Neural progenitor cell (in vitro differentiated cells): ENCODE results near the gene S1PR4. TPM values are rescaled to one million over a fixed set of nuclear protein-coding genes. Genes with fewer than 3 reads are reported as not detected.

Experiments
- DNase-seq: peaks from one replicate; pipeline ENCODE4 v3.0.0-alpha.2; 2016; ENCODE audit warnings: low spot score
- H2AFZ ChIP-seq: fragments of 200-600 bp; sonication (generic); replicated peaks from 2 replicates; pipeline ENCODE4 v1.6.1; 2016; ENCODE audit warnings: antibody characterized with exemption
- H3F3A ChIP-seq: fragments of 200-600 bp; sonication (generic); 2 replicates; pipeline ENCODE4 v1.6.1; 2016; ENCODE audit warnings: antibody characterized with exemption, low read depth
- H3K27ac ChIP-seq: fragments of 200-600 bp; sonication (generic); 2 replicates; pipeline ENCODE4 v1.5.1; 2016; ENCODE audit warnings: mild to moderate bottlenecking
- H3K27me3 ChIP-seq: fragments of 200-600 bp; sonication (generic); 2 replicates; pipeline ENCODE4 v1.6.1; 2016; ENCODE audit warnings: mild to moderate bottlenecking, moderate library complexity
- H3K36me3 ChIP-seq: fragments of 200-600 bp; sonication (generic); 2 replicates; pipeline ENCODE4 v1.5.1; 2016
- H3K4me1 ChIP-seq: fragments of 200-600 bp; sonication (generic); 2 replicates; pipeline ENCODE4 v1.6.1; 2016; ENCODE audit warnings: mixed run types
- H3K4me2 ChIP-seq: fragments of 200-600 bp; sonication (generic); 2 replicates; pipeline ENCODE4 v1.6.1; 2016
- H3K4me3 ChIP-seq: fragments of 200-600 bp; sonication (generic); 2 replicates; pipeline ENCODE4 v1.5.1; 2016
- H3K79me2 ChIP-seq: fragments of 200-600 bp; sonication (generic); 2 replicates; pipeline ENCODE4 v1.6.1; 2016; ENCODE audit warnings: low read depth
- H3K9ac ChIP-seq: fragments of 200-600 bp; sonication (generic); 2 replicates; pipeline ENCODE4 v1.6.1; 2016
- H3K9me3 ChIP-seq: fragments of 200-600 bp; sonication (generic); 2 replicates; pipeline ENCODE4 v1.5.1; 2016; ENCODE audit warnings: low read depth
- H4K20me1 ChIP-seq: fragments of 200-600 bp; sonication (generic); 2 replicates; pipeline ENCODE4 v1.6.1; 2016; ENCODE audit warnings: low read depth
- H3K27ac Mint-ChIP-seq: 3 replicates; pipeline ENCODE4 v1.8.0; 2021; ENCODE audit warnings: mixed read lengths
- H3K27me3 Mint-ChIP-seq: 2 replicates; pipeline ENCODE4 v1.8.0; 2022; ENCODE audit warnings: low read depth, mild to moderate bottlenecking, inconsistent platforms, moderate library complexity, mixed read lengths; ENCODE audit not compliant: insufficient read depth
- H3K36me3 Mint-ChIP-seq: 3 replicates; pipeline ENCODE4 v1.8.0; 2021; ENCODE audit warnings: mixed read lengths
- H3K4me1 Mint-ChIP-seq: 3 replicates; pipeline ENCODE4 v1.8.0; 2021; ENCODE audit warnings: mixed read lengths
- H3K4me3 Mint-ChIP-seq: 3 replicates; pipeline ENCODE4 v1.8.0; 2021; ENCODE audit warnings: mild to moderate bottlenecking, moderate library complexity, mixed read lengths
- H3K9me3 Mint-ChIP-seq: 3 replicates; pipeline ENCODE4 v1.8.0; 2020; ENCODE audit warnings: mixed read lengths
- CTCF ChIP-seq: fragments of 200-600 bp; sonication (generic); IDR thresholded peaks from 2 replicates; pipeline ENCODE4 v1.5.1; 2017; ENCODE audit warnings: antibody characterized with exemption, mild to moderate bottlenecking
- EZH2 ChIP-seq: fragments of 200-600 bp; sonication (generic); IDR thresholded peaks from 2 replicates; pipeline ENCODE4 v1.6.1; 2017; ENCODE audit warnings: antibody characterized with exemption, mild to moderate bottlenecking, moderate library complexity
- EZH2phosphoT487 ChIP-seq: fragments of 200-600 bp; sonication (generic); IDR thresholded peaks from 2 replicates; pipeline ENCODE4 v1.6.1; 2017; ENCODE audit warnings: antibody characterized with exemption
- total RNA-seq: library from RNA; depleted of rRNA; stranded (reverse); fragments of >200 nt; gene quantifications from 2 replicates; pipeline ENCODE4 v1.2.3, GENCODE V29; 2015; ENCODE audit warnings: low replicate concordance

Gene S1PR4
- total RNA-seq, 1 donor from 2014 or later = not detected

GRCh38 chr19:3211191-3211590 is 32.6 kb downstream of the S1PR4 start:
- H3K4me1 ChIP-seq = no peaks in the 10 kb centered on the region

GRCh38 chr19:3213159-3213558 is 34.6 kb downstream of the S1PR4 start:
- Histone ChIP-seq H3K27me3 (no peaks in the 10 kb centered on the region), H3K4me1 (no peaks in the 10 kb centered on the region), H3K4me3 (no peak overlapping the region), H2AFZ (no peak overlapping the region), H3F3A (no peaks in the 10 kb centered on the region), H4K20me1 (peaks cover 11% of the 10 kb centered on the region), H3K27ac (no peak overlapping the region), H3K36me3 (no peaks in the 10 kb centered on the region), H3K4me2 (no peak overlapping the region), H3K79me2 (no peaks in the 10 kb centered on the region), H3K9me3 (no peaks in the 10 kb centered on the region), H3K9ac (no peak overlapping the region)
- Mint-ChIP-seq H3K27me3 (peaks cover 6% of the 10 kb centered on the region), H3K36me3 (peaks cover 4% of the 10 kb centered on the region), H3K4me3 (no peak overlapping the region), H3K27ac (no peak overlapping the region), H3K9me3 (no peaks in the 10 kb centered on the region), H3K4me1 (no peaks in the 10 kb centered on the region)
- no peak for TF ChIP-seq CTCF
- TF ChIP-seq EZH2phosphoT487 = no peak
- TF ChIP-seq EZH2 = no peak
- no peak for DNase-seq

More at GRCh38 chr19:3211191-3211590, 32.6 kb downstream of the S1PR4 start:
- H3K4me1 Mint-ChIP-seq = no peaks in the 10 kb centered on the region
- peaks cover 4% of the 10 kb centered on the region for H3K27me3 Mint-ChIP-seq
- H3K27ac ChIP-seq = no peak overlapping the region
- no peaks in the 10 kb centered on the region for H3F3A ChIP-seq
- TF ChIP-seq CTCF = no peak
- TF ChIP-seq EZH2phosphoT487 = no peak
- TF ChIP-seq EZH2 = no peak
- no peaks in the 10 kb centered on the region for H3K9me3 ChIP-seq
- no peaks in the 10 kb centered on the region for H3K36me3 ChIP-seq
- H3K79me2 ChIP-seq = no peaks in the 10 kb centered on the region
- no peak overlapping the region for H3K4me3 ChIP-seq
- H3K36me3 Mint-ChIP-seq = peaks cover 4% of the 10 kb centered on the region
- H3K4me2 ChIP-seq = no peak overlapping the region
- no peak overlapping the region for H3K27ac Mint-ChIP-seq
- H3K27me3 ChIP-seq = no peaks in the 10 kb centered on the region
- H2AFZ ChIP-seq = no peak overlapping the region
- H3K9ac ChIP-seq = no peak overlapping the region
- peaks cover 11% of the 10 kb centered on the region for H4K20me1 ChIP-seq
- no peak for DNase-seq
- H3K9me3 Mint-ChIP-seq = no peaks in the 10 kb centered on the region
- no peak overlapping the region for H3K4me3 Mint-ChIP-seq

GRCh38 chr19:3216874-3217273 is 38.3 kb downstream of the S1PR4 start:
- Histone ChIP-seq H3K36me3 (no peaks in the 10 kb centered on the region), H2AFZ (no peak overlapping the region), H3K9ac (no peak overlapping the region), H3K9me3 (no peaks in the 10 kb centered on the region), H3K79me2 (no peaks in the 10 kb centered on the region), H3K27me3 (no peaks in the 10 kb centered on the region), H3K27ac (no peak overlapping the region), H3K4me2 (no peak overlapping the region), H3F3A (no peaks in the 10 kb centered on the region), H3K4me3 (no peak overlapping the region), H4K20me1 (no peaks in the 10 kb centered on the region), H3K4me1 (no peaks in the 10 kb centered on the region)
- DNase-seq = no peak
- no peak for TF ChIP-seq CTCF
- no peak for TF ChIP-seq EZH2phosphoT487
- TF ChIP-seq EZH2 = no peak
- Mint-ChIP-seq H3K36me3 (no peaks in the 10 kb centered on the region), H3K4me1 (peaks cover 5% of the 10 kb centered on the region), H3K9me3 (no peaks in the 10 kb centered on the region), H3K4me3 (peak overlapping the region; percentile 8), H3K27ac (no peak overlapping the region), H3K27me3 (peaks cover 6% of the 10 kb centered on the region)
